Measurements from ENCODE around the gene STARD4.

The STARD4 gene

GRCh38 chr5:111553868-111554267, 41.5 kb upstream of the STARD4 start:
- DNase-seq (ENCODE audit: low read depth), result no peak
- TF ChIP-seq CTCF (IDR thresholded peaks at IDR 0.05; ENCODE audit: insufficient read depth, low read depth, low read length, missing control alignments), result no peak
- no peak overlapping the region for H3K4me3 ChIP-seq (ENCODE audit: low read length)

- H3K4me3 ChIP-seq (ENCODE audit: low read length), result no peak overlapping the region
- DNase-seq (ENCODE audit: low read depth), result no peak
- no peak for TF ChIP-seq CTCF (IDR thresholded peaks at IDR 0.05; ENCODE audit: insufficient read depth, low read depth, low read length, missing control alignments)
Measured at GRCh38 chr5:111552896-111553295, 40.6 kb upstream of the STARD4 start.

GRCh38 chr5:111552492-111552891, 40.2 kb upstream of the STARD4 start:
- TF ChIP-seq CTCF (IDR thresholded peaks at IDR 0.05; ENCODE audit: insufficient read depth, low read depth, low read length, missing control alignments), result no peak
- no peak for DNase-seq (ENCODE audit: low read depth)
- H3K4me3 ChIP-seq (ENCODE audit: low read length), result no peak overlapping the region

- DNase-seq (ENCODE audit: low read depth), result no peak
- no peak for TF ChIP-seq CTCF (IDR thresholded peaks at IDR 0.05; ENCODE audit: insufficient read depth, low read depth, low read length, missing control alignments)
- no peak overlapping the region for H3K4me3 ChIP-seq (ENCODE audit: low read length)
Measured at GRCh38 chr5:111551569-111552275, 39.4 kb upstream of the STARD4 start.

GRCh38 chr5:111551161-111551560, 38.8 kb upstream of the STARD4 start:
- no peak for TF ChIP-seq CTCF (IDR thresholded peaks at IDR 0.05; ENCODE audit: insufficient read depth, low read depth, low read length, missing control alignments)
- no peak overlapping the region for H3K4me3 ChIP-seq (ENCODE audit: low read length)
- DNase-seq (ENCODE audit: low read depth), result no peak

GRCh38 chr5:111550282-111551020, 38.1 kb upstream of the STARD4 start:
- TF ChIP-seq CTCF (IDR thresholded peaks at IDR 0.05; ENCODE audit: insufficient read depth, low read depth, low read length, missing control alignments), result peak; percentile 61
- H3K4me3 ChIP-seq (ENCODE audit: low read length), result no peak overlapping the region
- peak; percentile 100 for DNase-seq (ENCODE audit: low read depth)

All from epithelial cell of esophagus (primary cell).